HG03558 (cell line): Measurements from ENCODE around the gene SLCO3A1.

Experiments
- ATAC-seq: cut with Tn5 transposase; IDR thresholded peaks from one replicate; pipeline ENCODE4 v1.9.1; 2021; ENCODE audit warnings: moderate number of reproducible peaks; ENCODE audit not compliant: unreplicated experiment; ENCODE audit errors: extremely low read depth

SLCO3A1 gene

GRCh38 chr15:92020207-92020606, 166.7 kb downstream of the SLCO3A1 start:
- no peak for ATAC-seq

- no peak for ATAC-seq
Measured at GRCh38 chr15:92020804-92021203, 167.3 kb downstream of the SLCO3A1 start.

DNA sequence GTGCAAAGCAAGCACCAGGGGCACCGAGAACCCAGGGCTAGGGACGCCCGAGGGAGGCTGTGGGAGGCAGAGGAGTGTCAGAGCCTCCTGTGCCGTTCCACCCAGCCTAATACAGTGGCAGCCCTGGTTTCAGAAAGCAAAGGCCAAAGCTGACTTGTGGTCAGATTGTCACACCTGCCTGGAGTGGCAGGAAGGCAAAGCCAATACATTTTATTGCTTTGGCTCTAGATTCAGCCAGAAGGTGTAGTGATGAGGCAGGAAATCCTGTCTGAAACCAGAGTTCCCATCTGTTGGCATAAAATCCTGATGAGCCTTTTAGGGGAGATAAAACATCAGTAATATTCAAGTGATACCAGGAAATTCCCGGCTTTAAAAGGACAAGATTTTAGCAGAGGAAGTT, 168.3 kb downstream of the SLCO3A1 start:
- ATAC-seq, result no peak

- ATAC-seq, result no peak
Measured at GRCh38 chr15:92023965-92024364, 170.5 kb downstream of the SLCO3A1 start.

DNA sequence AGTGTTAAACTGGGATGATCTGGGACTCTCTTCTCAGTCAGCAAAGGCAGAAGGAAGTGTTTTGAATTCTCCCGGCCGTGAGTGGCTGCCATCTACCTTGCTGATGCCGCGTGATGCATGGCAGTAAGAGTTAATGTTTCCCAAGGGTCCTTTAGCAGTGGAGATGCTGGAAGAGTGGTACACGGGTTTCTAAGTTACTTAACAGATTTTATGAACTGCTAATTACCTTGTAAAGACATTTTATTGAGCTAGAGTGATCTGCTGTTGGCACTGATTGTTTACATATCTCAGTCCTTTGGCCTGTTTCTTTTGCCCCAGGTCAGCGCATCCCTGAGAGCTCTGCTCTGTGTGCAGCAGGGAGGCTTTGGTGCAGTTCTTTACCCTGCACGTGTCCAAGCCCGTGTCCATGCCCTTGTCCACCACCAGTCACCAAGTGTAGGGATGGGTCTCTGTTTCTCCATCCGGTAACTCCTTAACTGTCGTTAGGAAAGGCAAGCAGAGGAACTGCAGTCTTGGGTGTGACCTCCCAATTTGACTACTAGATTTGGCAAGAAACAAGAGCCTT, 172.3 kb downstream of the SLCO3A1 start:
- ATAC-seq, result no peak

DNA sequence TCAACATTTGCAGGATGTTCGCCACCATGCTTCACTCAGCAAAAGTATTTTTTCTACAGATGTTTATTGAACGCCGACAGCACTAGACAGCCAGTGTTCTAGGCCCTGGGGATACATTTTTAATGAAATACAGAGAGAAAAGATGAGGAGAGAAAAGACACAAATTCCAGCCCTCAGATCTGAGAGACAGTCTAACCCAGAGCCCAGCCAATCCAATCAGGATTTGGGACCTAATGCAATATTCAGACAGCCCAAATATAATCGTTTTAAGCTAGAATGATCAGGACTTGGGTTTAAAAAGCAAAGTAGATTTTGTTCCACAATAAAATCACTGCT, 174.8 kb downstream of the SLCO3A1 start:
- no peak for ATAC-seq

- ATAC-seq, result no peak
Measured at GRCh38 chr15:92029767-92030166, 176.3 kb downstream of the SLCO3A1 start.

DNA sequence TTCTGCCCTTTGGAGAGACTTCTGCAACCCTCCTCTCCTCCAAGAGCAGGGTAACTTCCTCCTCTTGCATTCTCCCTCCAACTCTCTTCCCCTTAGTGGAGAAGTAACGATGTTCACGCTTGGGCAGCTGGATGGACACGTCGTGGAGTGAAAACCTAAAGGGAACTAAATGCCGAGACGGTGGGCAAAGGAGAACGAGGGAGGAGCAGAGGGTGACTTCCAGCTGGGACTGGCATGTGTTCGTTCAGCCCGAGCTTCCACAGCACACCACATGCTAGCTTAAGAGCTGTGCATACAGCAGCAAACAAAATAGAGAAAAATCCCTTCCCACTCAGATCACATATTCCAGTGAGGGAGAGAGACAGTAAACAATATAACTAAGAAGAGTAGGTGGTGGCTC, 179.8 kb downstream of the SLCO3A1 start:
- no peak for ATAC-seq

DNA sequence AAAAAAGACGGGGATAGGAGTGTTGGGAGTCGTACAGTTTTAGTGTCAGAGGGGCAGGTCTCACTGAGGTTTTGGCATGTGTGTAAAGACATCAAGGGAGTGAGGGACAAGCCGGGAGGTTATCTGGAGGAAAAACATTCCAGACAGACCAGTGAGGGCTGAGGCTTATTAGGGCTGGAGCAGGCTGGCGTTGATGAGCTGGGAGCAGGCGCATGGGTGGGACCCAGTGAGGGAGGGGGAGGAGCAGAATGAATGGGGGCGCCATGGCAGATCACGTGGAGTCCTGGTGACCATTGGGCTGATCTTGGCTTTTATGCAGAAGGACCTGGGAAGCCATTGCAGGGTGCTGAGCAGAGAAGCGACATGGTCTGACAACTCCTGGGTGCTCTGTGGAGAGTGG, 180.2 kb downstream of the SLCO3A1 start:
- ATAC-seq, result no peak

DNA sequence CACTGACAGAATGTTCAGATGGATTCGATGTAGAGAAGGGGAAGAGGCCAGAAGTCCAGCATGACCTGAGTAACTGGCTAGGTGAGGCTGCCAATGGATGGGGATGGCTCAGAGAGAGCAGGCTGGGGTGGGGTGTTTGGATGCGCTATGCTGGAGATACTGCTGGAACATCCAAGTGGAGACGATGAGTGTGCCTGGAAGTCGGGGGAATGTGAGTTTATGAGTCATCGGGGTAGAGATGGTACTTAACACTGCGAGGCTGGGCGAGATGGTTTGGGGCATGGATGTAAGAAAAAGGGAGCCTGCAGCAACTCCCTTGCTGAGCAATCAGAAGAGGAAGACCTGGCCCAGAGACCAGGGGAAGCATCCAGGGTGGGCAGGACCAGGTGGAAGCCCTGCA, 180.7 kb downstream of the SLCO3A1 start:
- no peak for ATAC-seq

DNA sequence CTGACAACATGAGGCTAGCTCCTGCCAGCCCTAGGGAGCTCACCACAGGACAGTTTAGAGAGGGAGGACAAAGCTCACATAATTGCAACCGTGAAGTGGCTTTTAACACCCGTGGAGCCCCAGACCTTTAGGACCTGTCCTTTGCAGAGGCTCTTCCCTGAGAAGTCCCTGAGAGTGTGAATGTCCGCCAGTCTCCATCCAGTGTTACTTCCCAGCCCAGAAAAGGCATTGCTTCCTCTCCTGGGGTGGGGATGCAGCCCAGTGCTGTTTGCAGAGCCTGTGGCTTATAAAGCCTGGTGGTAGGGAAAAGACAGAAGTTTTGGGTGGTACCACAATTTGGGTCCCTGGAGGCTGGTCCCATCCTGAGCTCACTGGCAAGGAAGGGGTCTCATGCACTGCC, 182.0 kb downstream of the SLCO3A1 start:
- ATAC-seq, result no peak

GRCh38 chr15:92035961-92036360, 182.5 kb downstream of the SLCO3A1 start:
- ATAC-seq, result no peak

GRCh38 chr15:92037491-92037890, 184.0 kb downstream of the SLCO3A1 start:
- ATAC-seq, result no peak

- no peak for ATAC-seq
Measured at GRCh38 chr15:92040350-92040749, 186.8 kb downstream of the SLCO3A1 start.

- ATAC-seq, result no peak
Measured at GRCh38 chr15:92041371-92041770, 187.9 kb downstream of the SLCO3A1 start.

DNA sequence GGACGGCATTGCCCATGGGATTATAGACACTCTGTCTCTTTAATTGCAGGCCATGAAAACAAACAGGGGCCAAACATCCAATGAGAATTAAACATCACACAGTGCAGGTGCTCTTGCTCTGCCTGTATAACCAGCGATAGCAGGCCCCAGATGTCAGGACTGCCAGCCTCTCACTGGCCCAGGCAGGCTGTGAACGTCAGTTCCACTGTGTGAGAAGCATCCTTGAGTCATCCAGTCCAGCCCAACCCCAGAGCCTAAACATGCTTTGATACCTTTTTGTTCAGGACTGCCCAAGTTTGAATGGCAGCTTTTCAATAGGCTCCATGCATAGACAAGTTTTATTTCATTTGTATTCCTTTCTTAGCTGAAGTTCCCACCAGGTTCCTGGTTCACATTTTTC, 189.8 kb downstream of the SLCO3A1 start:
- no peak for ATAC-seq

DNA sequence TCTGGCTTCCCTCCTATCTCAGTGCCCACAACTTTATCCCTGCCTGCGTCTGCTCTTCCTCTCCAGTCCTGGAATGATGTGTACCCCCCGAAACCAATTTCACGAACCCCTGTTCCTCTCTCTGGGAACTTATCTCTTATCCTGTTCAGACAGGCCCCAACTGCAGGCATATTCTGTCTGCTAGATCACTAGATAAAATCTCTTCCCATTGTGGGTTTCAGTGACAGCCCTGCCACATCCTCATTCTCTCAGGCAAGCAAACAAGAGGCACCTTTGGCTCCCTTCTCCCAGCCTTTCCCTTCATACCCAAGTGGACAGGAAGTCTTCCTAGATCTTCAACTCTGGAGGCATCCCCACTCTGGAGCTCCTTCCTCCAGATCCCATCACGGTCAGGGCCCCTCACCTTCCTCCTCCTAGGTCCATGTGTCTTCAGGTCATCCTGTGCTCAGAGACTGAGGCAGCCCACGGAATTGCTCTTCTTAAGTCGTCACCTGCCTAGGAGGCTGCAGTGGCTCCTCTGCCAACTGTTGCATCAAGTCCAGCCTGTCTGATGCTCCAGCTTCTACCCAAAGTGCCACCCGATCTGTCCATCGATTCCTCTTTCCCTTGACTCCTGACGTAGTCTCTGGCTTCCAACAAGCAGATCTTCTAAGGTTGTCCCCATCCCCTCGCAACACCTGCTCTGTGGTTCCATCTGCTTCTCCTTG, 190.8 kb downstream of the SLCO3A1 start:
- no peak for ATAC-seq

DNA sequence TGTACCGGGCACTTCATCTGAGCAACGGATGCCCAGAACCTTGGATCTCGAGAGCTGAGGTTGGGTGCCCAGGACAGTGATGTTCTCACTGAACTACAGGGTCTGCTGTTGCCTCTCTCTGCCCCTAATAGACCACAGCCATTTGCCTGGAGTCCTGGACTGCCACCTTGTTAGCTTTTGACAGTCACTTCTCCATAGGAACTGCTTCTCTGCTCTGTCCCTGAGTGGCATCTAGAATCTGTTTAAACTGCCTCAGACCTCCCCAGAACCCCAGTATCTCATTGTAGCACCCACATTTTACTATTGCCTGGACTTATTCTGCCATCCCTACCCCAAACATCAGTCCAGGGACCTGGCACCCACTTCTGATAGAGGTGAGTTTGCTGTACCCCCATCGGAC, 194.4 kb downstream of the SLCO3A1 start:
- no peak for ATAC-seq

GRCh38 chr15:92048739-92049138, 195.2 kb downstream of the SLCO3A1 start:
- no peak for ATAC-seq

- no peak for ATAC-seq
Measured at GRCh38 chr15:92049290-92049989, 195.9 kb downstream of the SLCO3A1 start.

GRCh38 chr15:92050220-92050898, 196.9 kb downstream of the SLCO3A1 start:
- no peak for ATAC-seq
